Measurements from ENCODE around the gene FAM168A.

FAM168A gene

GRCh38 chr11:73409431-73409830 is 188.5 kb downstream of the FAM168A start:
- H3K4me3 ChIP-seq (ENCODE audit: low read depth, low read length): no peak overlapping the region
- DNase-seq (ENCODE audit: low read depth): no peak
- no peak for TF ChIP-seq CTCF (IDR thresholded peaks at IDR 0.05; ENCODE audit: insufficient read depth, low read depth, low read length, missing control alignments)

GRCh38 chr11:73406619-73407018 is 191.3 kb downstream of the FAM168A start:
- no peak for TF ChIP-seq CTCF (IDR thresholded peaks at IDR 0.05; ENCODE audit: insufficient read depth, low read depth, low read length, missing control alignments)
- no peak overlapping the region for H3K4me3 ChIP-seq (ENCODE audit: low read depth, low read length)

GRCh38 chr11:73406131-73406530 is 191.8 kb downstream of the FAM168A start:
- no peak for TF ChIP-seq CTCF (IDR thresholded peaks at IDR 0.05; ENCODE audit: insufficient read depth, low read depth, low read length, missing control alignments)
- DNase-seq (ENCODE audit: low read depth): no peak
- H3K4me3 ChIP-seq (ENCODE audit: low read depth, low read length): no peak overlapping the region

More at GRCh38 chr11:73406619-73407018, 191.3 kb downstream of the FAM168A start:
- no peak for DNase-seq (ENCODE audit: low read depth)

- no peak for TF ChIP-seq CTCF (IDR thresholded peaks at IDR 0.05; ENCODE audit: insufficient read depth, low read depth, low read length, missing control alignments)
Measured at GRCh38 chr11:73405146-73405510, 192.8 kb downstream of the FAM168A start.

GRCh38 chr11:73404506-73405145 is 193.3 kb downstream of the FAM168A start:
- H3K4me3 ChIP-seq (ENCODE audit: low read depth, low read length): no peak overlapping the region
- DNase-seq (ENCODE audit: low read depth): no peak
- TF ChIP-seq CTCF (IDR thresholded peaks at IDR 0.05; ENCODE audit: insufficient read depth, low read depth, low read length, missing control alignments): no peak

More at GRCh38 chr11:73405146-73405510, 192.8 kb downstream of the FAM168A start:
- DNase-seq (ENCODE audit: low read depth): no peak
- no peak overlapping the region for H3K4me3 ChIP-seq (ENCODE audit: low read depth, low read length)

GRCh38 chr11:73404048-73404447 is 193.9 kb downstream of the FAM168A start:
- no peak overlapping the region for H3K4me3 ChIP-seq (ENCODE audit: low read depth, low read length)
- peak; percentile 2 for TF ChIP-seq CTCF (IDR thresholded peaks at IDR 0.05; ENCODE audit: insufficient read depth, low read depth, low read length, missing control alignments)
- DNase-seq (ENCODE audit: low read depth): no peak

- DNase-seq (ENCODE audit: low read depth): no peak
- H3K4me3 ChIP-seq (ENCODE audit: low read depth, low read length): no peak overlapping the region
- TF ChIP-seq CTCF (IDR thresholded peaks at IDR 0.05; ENCODE audit: insufficient read depth, low read depth, low read length, missing control alignments): no peak
Measured at GRCh38 chr11:73403541-73403940, 194.4 kb downstream of the FAM168A start.
